ENCODE measurements around the gene DUS3L.

GRCh38 chr19:5778402-5778801 lies 12.6 kb downstream of the DUS3L start:
- TF ChIP-seq CTCF (IDR thresholded peaks at IDR 0.05; ENCODE audit: poor library complexity) (no peak), EZH2 (IDR thresholded peaks at IDR 0.05; ENCODE audit: borderline replicate concordance) (no peak), EZH2phosphoT487 (IDR thresholded peaks at IDR 0.05; ENCODE audit: low read depth, severe bottlenecking, unreplicated experiment) (no peak)
